Gastrocnemius medialis (tissue), 4 donors: ENCODE data around the gene KLK6. TPM values are rescaled to one million over a fixed set of nuclear protein-coding genes. Genes with fewer than 3 reads are reported as not detected.

Source experiments
- ATAC-seq, 2 donors: fragments of 150-250 bp; one replicate each; pipeline ENCODE4 v1.9.1; 2016
- DNase-seq, 2 donors: peaks; one replicate each; pipeline ENCODE4 v3.0.0-alpha.2; 2019
- H3K27ac ChIP-seq, 4 donors: fragments of 200-600 bp; sonication (generic); 1 replicate in 1 of 4; 2 replicates in 3 of 4; pipeline ENCODE4 v1.5.1; 2016 to 2018; ENCODE audit warnings: mild to moderate bottlenecking in 2 of 4, moderate library complexity in 1 of 4
- H3K27me3 ChIP-seq, 3 donors: fragments of 200-600 bp; sonication (generic) in 2 of 3; 1 replicate in 1 of 3; 2 replicates in 2 of 3; pipeline versions ENCODE4 v1.5.1 to v1.6.0; 2016 to 2019; ENCODE audit warnings: mild to moderate bottlenecking in 1 of 3, moderate library complexity in 1 of 3
- H3K36me3 ChIP-seq, 2 donors: fragments of 200-600 bp; sonication (generic) in 1 of 2; one replicate each; pipeline ENCODE4 v1.5.1; 2017 to 2018
- H3K4me1 ChIP-seq, 2 donors: fragments of 200-600 bp; sonication (generic) in 1 of 2; one replicate each; pipeline ENCODE4 v1.5.1; 2016 to 2017; ENCODE audit warnings: mild to moderate bottlenecking in 2 of 2
- H3K4me3 ChIP-seq, 4 donors: fragments of 200-600 bp; sonication (generic) in 3 of 4; 1 replicate in 1 of 4; 2 replicates in 3 of 4; pipeline ENCODE4 v1.5.1; 2016 to 2019; ENCODE audit warnings: mild to moderate bottlenecking in 2 of 4
- H3K9me3 ChIP-seq, 3 donors: fragments of 200-600 bp; sonication (generic) in 2 of 3; 1 replicate in 1 of 3; 2 replicates in 2 of 3; pipeline ENCODE4 v1.5.1; 2016 to 2019
- POLR2A ChIP-seq, 2 donors: fragments of 450-650 bp; IDR thresholded peaks; one replicate each; pipeline ENCODE4 v1.6.1; 2017; ENCODE audit warnings: antibody characterized with exemption in 2 of 2, mild to moderate bottlenecking in 2 of 2, moderate library complexity in 2 of 2
- in situ Hi-C, 4 donors: fragments of 200-750 bp; cut with MboI; loops; one replicate each; pipeline versions ENCODE4 v1.15.0 to v1.8.0; 2017; ENCODE audit warnings: low sequenced_read_pairs in 4 of 4
- intact Hi-C: fragments of 100-400 bp; cut with DNase I; formaldehyde crosslinking; loops from one replicate; pipeline ENCODE4 v1.15.1; 2023; ENCODE audit warnings: low total_unique reads
- total RNA-seq, 4 donors: library from RNA; depleted of rRNA; stranded (reverse); fragments of >200 nt; gene quantifications; one replicate each; pipeline versions ENCODE4 v1.1.0 to v1.2.3, GENCODE V29; 2016
- TF ChIP-seq, protein P1 (sequence below), 5 experiments: fragments of 450-650 bp in 3 of 5; fragments of 200-600 bp in 2 of 5; sonication (generic) in 2 of 5; IDR thresholded peaks in 4 of 5; conservative IDR thresholded peaks in 1 of 5; 1 replicate in 4 of 5; 2 replicates in 1 of 5; pipeline ENCODE4 v1.5.1; 2016 to 2019; ENCODE audit warnings: antibody characterized with exemption in 5 of 5, mild to moderate bottlenecking in 3 of 5, moderate library complexity in 3 of 5

KLK6 gene
- total RNA-seq, 4 donors from 2014 or later, result not detected

- no peaks in the 10 kb centered on the region for H3K27me3 ChIP-seq
- H3K4me1 ChIP-seq, result no peaks in the 10 kb centered on the region
- no peaks in the 10 kb centered on the region for H3K36me3 ChIP-seq
- no peak for TF ChIP-seq POLR2A (IDR thresholded peaks at IDR 0.05)
- TF ChIP-seq, protein P1, sequence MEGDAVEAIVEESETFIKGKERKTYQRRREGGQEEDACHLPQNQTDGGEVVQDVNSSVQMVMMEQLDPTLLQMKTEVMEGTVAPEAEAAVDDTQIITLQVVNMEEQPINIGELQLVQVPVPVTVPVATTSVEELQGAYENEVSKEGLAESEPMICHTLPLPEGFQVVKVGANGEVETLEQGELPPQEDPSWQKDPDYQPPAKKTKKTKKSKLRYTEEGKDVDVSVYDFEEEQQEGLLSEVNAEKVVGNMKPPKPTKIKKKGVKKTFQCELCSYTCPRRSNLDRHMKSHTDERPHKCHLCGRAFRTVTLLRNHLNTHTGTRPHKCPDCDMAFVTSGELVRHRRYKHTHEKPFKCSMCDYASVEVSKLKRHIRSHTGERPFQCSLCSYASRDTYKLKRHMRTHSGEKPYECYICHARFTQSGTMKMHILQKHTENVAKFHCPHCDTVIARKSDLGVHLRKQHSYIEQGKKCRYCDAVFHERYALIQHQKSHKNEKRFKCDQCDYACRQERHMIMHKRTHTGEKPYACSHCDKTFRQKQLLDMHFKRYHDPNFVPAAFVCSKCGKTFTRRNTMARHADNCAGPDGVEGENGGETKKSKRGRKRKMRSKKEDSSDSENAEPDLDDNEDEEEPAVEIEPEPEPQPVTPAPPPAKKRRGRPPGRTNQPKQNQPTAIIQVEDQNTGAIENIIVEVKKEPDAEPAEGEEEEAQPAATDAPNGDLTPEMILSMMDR (IDR thresholded peaks at IDR 0.05 in 4 of 5, conservative IDR thresholded peaks at IDR 0.05 in 1 of 5), result no peak
- ATAC-seq (no peak), DNase-seq (no peak)
- no peak overlapping the region for H3K4me3 ChIP-seq
- no peaks in the 10 kb centered on the region for H3K9me3 ChIP-seq
- in situ Hi-C loops (no loop called here), intact Hi-C loops (no loop called here)
- no peak overlapping the region for H3K27ac ChIP-seq
These were observed 9.5 kb downstream of the KLK6 start for GRCh38 chr19:50959731-50960500.

GRCh38 chr19:50957587-50957986, 11.8 kb downstream of the KLK6 start:
- no peak overlapping the region for H3K4me3 ChIP-seq
- in situ Hi-C loops, result no loop called here
- H3K27ac ChIP-seq, result no peak overlapping the region
- no peaks in the 10 kb centered on the region for H3K27me3 ChIP-seq
- intact Hi-C loops, result no loop called here
- H3K4me1 ChIP-seq, result no peaks in the 10 kb centered on the region
- no peak for TF ChIP-seq POLR2A (IDR thresholded peaks at IDR 0.05)
- TF ChIP-seq, protein P1 (IDR thresholded peaks at IDR 0.05 in 4 of 5, conservative IDR thresholded peaks at IDR 0.05 in 1 of 5), result no peak
- no peaks in the 10 kb centered on the region for H3K36me3 ChIP-seq
- ATAC-seq (no peak), DNase-seq (no peak)
- no peaks in the 10 kb centered on the region for H3K9me3 ChIP-seq

DNA sequence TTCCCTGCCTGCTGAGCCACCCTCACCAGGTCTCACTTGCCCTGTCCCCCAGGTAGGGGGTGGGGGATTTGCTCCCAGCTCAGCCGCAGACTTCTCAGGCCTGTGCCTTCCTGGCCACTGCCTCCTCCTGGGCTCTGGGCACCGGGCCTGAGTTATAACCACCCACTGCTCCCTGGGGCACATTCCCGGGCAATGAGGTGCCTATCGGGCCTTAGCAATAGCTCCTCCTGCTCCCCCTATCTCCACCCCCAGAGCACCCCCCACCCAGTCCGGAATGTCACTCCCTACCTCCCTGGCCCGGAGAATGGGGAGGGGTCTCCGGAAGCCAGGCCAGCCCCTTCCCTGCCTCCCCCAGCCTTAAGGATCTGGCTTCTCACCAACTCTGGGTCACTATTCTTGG, 16.5 kb downstream of the KLK6 start, which contains the start of gene KLK5:
TSS of gene KLK5 (minus strand) at position 129 of the 400 bp plus-strand sequence. CDS start 381 bp downstream, outside the sequence.
- intact Hi-C loops (no loop called here), in situ Hi-C loops (no loop called here)
- TF ChIP-seq, protein P1 (IDR thresholded peaks at IDR 0.05 in 4 of 5, conservative IDR thresholded peaks at IDR 0.05 in 1 of 5), result no peak
- TF ChIP-seq POLR2A (IDR thresholded peaks at IDR 0.05), result no peak
- no peaks in the 10 kb centered on the region for H3K36me3 ChIP-seq
- H3K4me1 ChIP-seq, result no peaks in the 10 kb centered on the region
- no peaks in the 10 kb centered on the region for H3K9me3 ChIP-seq
- H3K4me3 ChIP-seq, result no peak within 1 kb of the TSS
- ATAC-seq (no peak), DNase-seq (no peak)
- H3K27ac ChIP-seq, result no peak within 1 kb of the TSS
- no peaks in the 10 kb centered on the region for H3K27me3 ChIP-seq

GRCh38 chr19:50949861-50950260, 19.5 kb downstream of the KLK6 start:
- H3K4me1 ChIP-seq, result no peaks in the 10 kb centered on the region
- no peak overlapping the region for H3K27ac ChIP-seq
- H3K9me3 ChIP-seq, result no peaks in the 10 kb centered on the region
- no peaks in the 10 kb centered on the region for H3K27me3 ChIP-seq
- intact Hi-C loops (loop anchor here (10.0 kb wide), 1 partner anchor 1755 kb away; no protein-coding TSS in a partner anchor), in situ Hi-C loops (no loop called here)
- no peak overlapping the region for H3K4me3 ChIP-seq
- DNase-seq, result no peak
- TF ChIP-seq, protein P1 (IDR thresholded peaks at IDR 0.05 in 4 of 5, conservative IDR thresholded peaks at IDR 0.05 in 1 of 5), result no peak
- TF ChIP-seq POLR2A (IDR thresholded peaks at IDR 0.05), result no peak
- H3K36me3 ChIP-seq, result no peaks in the 10 kb centered on the region
- ATAC-seq, result no peak
